HG02885 (cell line): ENCODE measurements around the gene POFUT1.
"Not testable (repeated sequence)": the region's sequence is repeated elsewhere in the genome, so short reads cannot be mapped to it uniquely, and the experiment has no call there.

Experiments
- ATAC-seq: cut with Tn5 transposase; IDR thresholded peaks from one replicate; pipeline ENCODE4 v1.9.1; 2021; ENCODE audit warnings: mild to moderate bottlenecking; ENCODE audit not compliant: unreplicated experiment, poor library complexity

Gene POFUT1

DNA sequence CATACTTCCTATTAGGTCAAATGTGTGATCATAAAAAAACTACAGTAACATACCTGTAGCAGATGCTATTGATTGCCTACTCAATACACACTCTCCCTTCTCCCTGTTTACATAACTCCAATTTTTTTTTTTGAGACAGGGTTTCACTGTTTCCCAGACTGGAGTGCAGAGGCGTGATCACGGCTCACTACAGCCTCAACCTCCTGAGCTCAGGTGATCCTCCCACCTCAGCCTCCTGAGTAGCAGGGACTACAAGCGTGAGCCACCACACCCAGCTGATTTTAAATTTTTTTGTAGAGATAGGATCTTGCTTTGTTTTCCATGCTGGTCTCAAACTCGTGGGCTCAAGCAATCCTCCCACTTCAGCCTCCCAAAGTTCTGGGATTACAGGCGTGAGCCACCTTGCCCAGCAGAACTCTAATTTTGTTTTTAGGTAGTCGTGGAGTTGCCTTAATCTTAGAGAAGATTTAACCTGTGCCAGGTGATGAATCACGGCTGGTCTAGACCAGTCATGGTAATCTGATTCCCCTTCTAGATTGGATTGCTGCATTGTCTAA, 55.8 kb downstream of the POFUT1 start:
- ATAC-seq: no peak

DNA sequence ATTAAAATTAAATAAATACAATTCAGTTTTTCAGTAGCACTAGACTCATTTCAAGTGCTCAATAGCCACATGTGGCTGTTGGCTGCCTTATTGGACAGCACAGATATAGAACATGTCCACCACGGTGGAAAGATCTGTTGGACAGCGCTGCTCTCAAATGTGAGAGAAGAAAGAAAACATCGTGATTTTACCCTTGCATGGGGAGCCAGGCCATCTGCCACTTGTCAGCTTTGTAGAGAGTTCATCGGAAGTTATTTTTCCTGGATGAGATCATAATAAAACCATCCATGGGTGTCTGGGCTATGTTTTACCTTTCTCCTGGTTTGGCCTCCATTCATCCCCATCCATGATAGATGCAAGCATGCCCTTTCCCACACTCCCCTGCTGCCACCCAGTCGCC, 63.9 kb downstream of the POFUT1 start:
- no peak for ATAC-seq

DNA sequence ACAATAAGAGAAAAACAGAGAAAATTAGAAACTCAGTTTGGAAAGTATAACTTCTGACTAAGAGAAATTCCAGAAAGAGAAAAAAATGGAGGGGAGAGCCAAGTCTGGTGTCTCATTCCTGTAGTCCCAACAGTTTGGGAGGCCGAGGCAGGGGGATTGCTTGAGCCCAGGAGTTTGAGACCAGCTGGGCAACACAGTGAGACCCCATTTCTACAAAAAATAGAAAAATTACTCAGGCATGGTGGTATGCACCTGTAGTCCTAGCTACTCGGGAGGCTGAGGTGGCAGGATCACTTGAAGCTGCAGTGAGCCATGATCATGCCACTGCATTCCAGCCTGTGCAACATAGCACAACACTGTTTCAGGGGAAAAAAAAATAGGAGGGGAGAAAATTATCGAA, 66.7 kb downstream of the POFUT1 start:
- no peak for ATAC-seq

DNA sequence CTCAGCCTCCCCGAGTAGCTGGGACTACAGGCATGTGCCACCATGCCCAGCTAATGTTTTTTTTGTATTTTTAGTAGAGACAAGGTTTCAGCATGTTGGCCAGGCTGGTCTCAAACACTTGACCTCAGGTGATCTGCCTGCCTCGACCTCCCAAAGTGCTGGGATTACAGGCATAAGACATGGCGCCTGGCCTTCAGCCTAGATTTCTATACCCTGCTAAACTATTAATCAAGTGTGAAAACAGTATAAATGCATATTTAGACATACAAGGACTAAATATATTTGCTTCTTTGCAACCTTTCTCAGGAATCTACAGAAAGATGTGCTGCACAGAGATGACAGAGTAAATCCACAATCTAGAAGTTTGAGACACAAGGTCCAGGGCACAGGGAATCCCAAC, 67.5 kb downstream of the POFUT1 start:
- not testable (repeated sequence) for ATAC-seq

DNA sequence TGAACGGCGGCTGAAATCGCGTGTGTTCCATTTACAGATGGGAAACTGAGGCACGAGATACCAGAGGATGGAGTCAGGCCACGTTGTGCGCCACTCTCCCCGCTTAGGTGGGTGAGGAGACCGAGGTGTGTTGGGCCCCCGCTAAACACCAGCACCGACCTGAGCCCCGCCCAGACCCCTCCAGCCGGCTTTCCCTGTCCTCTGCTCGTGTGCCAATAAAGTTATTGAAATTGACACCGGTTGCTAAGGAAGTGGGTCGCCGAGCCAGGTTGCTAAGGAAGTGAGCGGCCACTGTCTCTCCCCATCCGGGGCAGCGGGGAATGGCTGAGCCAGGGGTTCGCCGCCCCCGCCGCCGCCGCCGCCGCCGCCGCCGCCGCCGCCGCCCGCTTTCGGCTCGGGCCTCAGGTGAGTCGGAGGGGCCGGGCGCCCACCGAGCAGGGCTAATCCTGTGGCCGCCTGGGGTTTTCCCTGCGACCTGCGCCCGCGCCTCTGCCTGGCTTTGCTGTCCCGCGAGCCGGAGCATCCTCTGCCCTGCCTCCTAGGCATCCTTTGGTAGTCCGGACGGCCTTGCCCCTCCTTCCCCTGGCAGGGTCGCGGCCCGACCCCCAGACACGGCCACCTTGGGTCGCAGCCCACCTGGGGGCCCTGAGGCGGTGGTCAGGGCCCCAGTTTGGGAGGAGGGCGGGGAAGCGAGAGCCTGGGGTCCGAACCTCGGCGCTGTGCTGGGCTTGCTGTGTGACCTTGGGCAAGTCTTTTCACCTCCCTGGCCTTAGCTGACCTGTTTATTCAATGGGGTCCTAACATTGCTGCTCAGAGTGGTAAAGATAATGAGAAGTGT, 69.9 kb downstream of the POFUT1 start, which contains the start of gene KIF3B:
Gene KIF3B, plus strand, starts transcription at position 291 of the 838 bp plus-strand sequence. CDS start 32,127 bp downstream, outside the sequence.
- peak; percentile 87 for ATAC-seq

DNA sequence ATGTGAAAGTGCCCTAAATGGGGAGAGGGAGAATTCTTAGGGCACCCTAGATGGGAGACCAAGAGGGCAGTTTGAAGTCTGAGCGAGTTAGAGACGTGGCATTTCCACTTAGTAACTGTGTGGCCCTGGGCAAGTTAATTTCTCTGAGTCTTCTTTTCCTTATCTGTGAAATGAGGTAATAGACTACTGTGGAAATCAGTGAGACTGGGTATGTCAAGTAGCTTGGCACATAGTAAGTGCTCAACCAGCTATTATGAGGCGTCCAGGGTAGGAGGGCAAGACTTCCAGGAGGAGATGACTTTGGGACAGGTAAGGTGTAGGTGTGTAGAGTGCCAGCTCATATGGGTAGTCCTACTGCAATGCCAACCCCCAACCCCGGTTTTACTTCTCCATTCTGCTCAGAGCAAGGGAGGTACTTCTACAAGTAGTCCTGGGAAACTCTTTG, 70.5 kb downstream of the POFUT1 start:
- ATAC-seq: peak; percentile 52

DNA sequence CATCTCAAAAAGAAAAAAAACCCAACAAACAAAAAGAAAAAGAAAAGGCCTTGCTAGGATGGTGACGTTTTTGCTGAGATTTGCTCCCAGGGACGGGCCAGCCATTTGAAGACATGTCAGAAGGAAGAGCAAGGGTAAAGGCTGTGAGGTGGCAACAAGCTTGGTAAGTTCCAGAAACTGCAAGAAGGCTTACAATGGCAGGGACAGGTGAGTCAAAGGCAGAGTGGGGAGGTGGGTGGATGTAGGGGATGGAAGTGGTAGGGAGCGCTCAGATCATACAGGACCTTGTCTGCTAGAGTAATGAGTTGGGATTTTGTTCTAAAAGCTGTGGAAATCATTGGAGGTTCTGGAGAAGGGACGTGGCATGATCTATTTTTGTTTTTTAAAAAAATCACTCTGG, 74.0 kb downstream of the POFUT1 start:
- no peak for ATAC-seq

DNA sequence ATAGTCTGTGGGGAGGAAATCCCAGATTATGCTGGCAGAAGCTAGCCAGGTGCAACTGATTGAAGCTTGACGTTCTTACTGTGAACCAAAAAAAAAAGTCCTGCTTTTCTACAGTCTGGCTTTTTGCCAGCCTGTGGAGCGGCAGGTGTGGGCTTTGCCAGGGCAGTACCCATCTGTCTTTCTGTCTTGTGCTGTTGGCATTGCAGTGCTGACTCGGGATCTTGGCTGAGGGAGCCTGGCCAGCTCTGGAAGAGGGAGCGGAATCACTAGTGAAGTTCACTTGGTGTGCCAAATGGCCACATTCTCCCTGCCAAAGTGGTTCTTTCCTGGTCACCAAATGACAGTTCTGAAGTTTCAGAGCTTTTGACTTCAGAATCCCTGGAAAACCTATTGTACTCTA, 74.8 kb downstream of the POFUT1 start:
- no peak for ATAC-seq

DNA sequence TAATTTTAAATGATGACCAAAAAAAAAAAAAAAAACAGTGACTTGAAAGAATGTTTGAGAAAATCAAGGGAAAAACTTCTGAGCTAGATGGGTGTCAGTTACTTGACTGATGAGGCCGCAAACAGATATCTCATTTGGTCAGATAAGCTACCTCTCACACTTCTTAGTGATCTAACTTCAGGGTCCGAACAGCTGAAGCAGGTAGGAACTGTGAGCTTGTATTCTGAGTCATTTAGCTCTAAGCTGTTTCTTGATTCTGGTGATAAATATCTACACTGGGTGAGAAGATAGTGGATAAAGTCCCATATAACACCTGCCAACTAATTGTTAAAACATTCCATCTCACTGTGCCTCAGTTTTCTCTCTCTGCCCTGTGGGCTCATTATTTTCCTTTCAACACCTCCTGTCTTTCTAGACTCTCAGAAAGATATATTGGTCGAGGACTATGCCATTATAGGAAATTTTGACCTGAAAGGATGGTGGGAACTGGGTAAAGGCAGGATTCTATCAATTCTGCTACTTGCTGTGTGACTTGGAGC, 77.5 kb downstream of the POFUT1 start:
- no peak for ATAC-seq

DNA sequence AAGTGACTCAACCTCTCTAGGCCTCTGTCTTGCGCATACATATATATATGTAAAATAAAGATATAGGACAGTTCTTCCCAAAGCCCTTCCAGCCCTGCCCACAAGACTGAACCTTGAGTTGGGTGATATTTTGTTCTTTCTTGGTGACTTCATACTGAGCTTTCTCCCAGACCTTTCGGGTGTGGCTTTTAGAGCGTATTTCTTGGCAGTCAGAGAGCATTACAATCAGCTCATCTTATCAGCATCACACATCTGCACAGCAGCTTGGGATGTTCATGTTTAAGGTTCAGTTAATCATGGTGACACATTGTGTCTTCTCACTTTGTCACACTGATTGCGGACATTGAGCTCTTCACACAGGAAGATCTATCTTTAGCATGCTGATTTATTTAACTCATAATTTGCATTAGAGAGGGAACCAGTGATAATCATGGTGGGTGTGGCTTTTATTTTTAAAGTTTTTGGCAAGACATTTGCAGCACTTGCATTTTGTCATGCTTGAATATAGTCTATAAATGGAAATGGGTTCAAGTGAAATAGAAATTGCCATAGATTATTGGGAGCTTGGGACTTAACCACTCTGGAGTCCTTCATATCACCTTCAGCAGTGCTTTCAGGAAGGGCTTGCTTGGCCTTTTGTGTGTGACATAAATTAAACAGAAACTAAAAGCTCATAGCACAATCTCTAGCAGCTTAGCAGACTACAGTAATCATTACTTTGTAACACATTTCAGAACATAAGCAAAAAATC, 78.1 kb downstream of the POFUT1 start:
- peak; percentile 75 for ATAC-seq

DNA sequence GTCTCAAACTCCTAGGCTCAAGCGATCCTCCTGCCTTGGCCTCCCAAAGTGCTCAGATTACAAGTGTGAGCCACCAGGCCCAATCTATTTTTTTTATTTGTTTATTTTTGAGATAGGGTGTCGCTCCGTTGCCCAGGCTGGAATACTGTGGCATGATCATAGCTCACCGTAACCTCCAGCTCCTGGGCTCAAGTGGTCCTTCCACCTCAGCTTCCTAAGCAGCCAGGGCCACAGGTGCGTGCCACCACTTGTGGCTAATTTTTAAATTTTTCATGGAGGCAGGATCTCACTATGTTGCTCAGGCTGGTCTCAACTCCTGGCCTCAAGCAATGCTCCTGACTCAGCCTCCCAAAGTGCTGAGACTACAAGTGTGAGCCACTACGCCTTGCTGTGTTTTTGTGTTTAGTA, 79.6 kb downstream of the POFUT1 start:
- ATAC-seq: no peak
